ENCODE data around the gene MKRN2OS.

GRCh38 chr3:12536423-12536822, 8.9 kb downstream of the MKRN2OS start:
- TF ChIP-seq EZH2 (IDR thresholded peaks at IDR 0.05): no peak
- TF ChIP-seq SIN3A (IDR thresholded peaks at IDR 0.05; ENCODE audit: low read depth): no peak
- no peak for TF ChIP-seq ATF3 (IDR thresholded peaks at IDR 0.05)
- TF ChIP-seq ELF1 (IDR thresholded peaks at IDR 0.05; ENCODE audit: borderline replicate concordance, low read depth): no peak
- TF ChIP-seq, protein P1, sequence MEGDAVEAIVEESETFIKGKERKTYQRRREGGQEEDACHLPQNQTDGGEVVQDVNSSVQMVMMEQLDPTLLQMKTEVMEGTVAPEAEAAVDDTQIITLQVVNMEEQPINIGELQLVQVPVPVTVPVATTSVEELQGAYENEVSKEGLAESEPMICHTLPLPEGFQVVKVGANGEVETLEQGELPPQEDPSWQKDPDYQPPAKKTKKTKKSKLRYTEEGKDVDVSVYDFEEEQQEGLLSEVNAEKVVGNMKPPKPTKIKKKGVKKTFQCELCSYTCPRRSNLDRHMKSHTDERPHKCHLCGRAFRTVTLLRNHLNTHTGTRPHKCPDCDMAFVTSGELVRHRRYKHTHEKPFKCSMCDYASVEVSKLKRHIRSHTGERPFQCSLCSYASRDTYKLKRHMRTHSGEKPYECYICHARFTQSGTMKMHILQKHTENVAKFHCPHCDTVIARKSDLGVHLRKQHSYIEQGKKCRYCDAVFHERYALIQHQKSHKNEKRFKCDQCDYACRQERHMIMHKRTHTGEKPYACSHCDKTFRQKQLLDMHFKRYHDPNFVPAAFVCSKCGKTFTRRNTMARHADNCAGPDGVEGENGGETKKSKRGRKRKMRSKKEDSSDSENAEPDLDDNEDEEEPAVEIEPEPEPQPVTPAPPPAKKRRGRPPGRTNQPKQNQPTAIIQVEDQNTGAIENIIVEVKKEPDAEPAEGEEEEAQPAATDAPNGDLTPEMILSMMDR (IDR thresholded peaks at IDR 0.05 in 2 of 3, conservative IDR thresholded peaks at IDR 0.05 in 1 of 3; ENCODE audit: borderline replicate concordance in 1 of 3, insufficient read depth in 1 of 3, low read depth in 2 of 3, low read length in 2 of 3): no peak
- TF ChIP-seq EZH2phosphoT487 (IDR thresholded peaks at IDR 0.05; ENCODE audit: borderline replicate concordance): no peak
- TF ChIP-seq RAD21 (IDR thresholded peaks at IDR 0.05; ENCODE audit: low read depth): peak; percentile 30; the same call in 1 of the 2 replicates
